Osteoblast (primary cell): ENCODE results near the gene TESK2. TPM values are rescaled to one million over a fixed set of nuclear protein-coding genes. Genes with fewer than 3 reads are reported as not detected.

Experiments used
- DNase-seq: peaks from one replicate; pipeline ENCODE4 v3.0.0; 2011; ENCODE audit warnings: low spot score, mixed read lengths; ENCODE audit not compliant: insufficient read length; ENCODE audit errors: missing footprints
- H2AFZ ChIP-seq: 2 replicates; pipeline ENCODE4 v1.6.0; 2011; ENCODE audit warnings: mild to moderate bottlenecking, low read length
- H3K27ac ChIP-seq: 2 replicates; pipeline ENCODE4 v1.5.1; 2011; ENCODE audit warnings: mild to moderate bottlenecking, low read depth, low read length, moderate library complexity
- H3K27me3 ChIP-seq: 2 replicates; pipeline ENCODE4 v1.6.0; 2012; ENCODE audit warnings: mild to moderate bottlenecking, control low read depth, inconsistent platforms, low read length, moderate library complexity; ENCODE audit not compliant: insufficient read depth
- H3K36me3 ChIP-seq: 2 replicates; pipeline ENCODE4 v1.5.1; 2011; ENCODE audit warnings: mild to moderate bottlenecking, low read length, control low read depth, moderate library complexity; ENCODE audit not compliant: insufficient read depth
- H3K4me1 ChIP-seq: 2 replicates; pipeline ENCODE4 v1.5.1; 2011; ENCODE audit warnings: mild to moderate bottlenecking, low read length, control low read depth, moderate library complexity; ENCODE audit not compliant: insufficient read depth
- H3K4me2 ChIP-seq: 2 replicates; pipeline ENCODE4 v1.6.0; 2011; ENCODE audit warnings: mild to moderate bottlenecking, low read length; ENCODE audit not compliant: insufficient read depth
- H3K4me3 ChIP-seq: fragments of 200-600 bp; sonication (generic); 3 replicates; pipeline ENCODE4 v1.5.1; 2012; ENCODE audit warnings: mild to moderate bottlenecking, low read length, inconsistent platforms; ENCODE audit not compliant: insufficient read depth
- H3K79me2 ChIP-seq: 2 replicates; pipeline ENCODE4 v1.6.0; 2012; ENCODE audit warnings: mild to moderate bottlenecking, low read length, control low read depth, inconsistent platforms; ENCODE audit not compliant: insufficient read depth
- H3K9me3 ChIP-seq: 2 replicates; pipeline ENCODE4 v1.5.1; 2011; ENCODE audit warnings: low read depth, low read length, control low read depth
- H4K20me1 ChIP-seq: 2 replicates; pipeline ENCODE4 v1.6.0; 2012; ENCODE audit warnings: mild to moderate bottlenecking, low read length, control low read depth; ENCODE audit not compliant: insufficient read depth
- total RNA-seq: library from RNA; depleted of rRNA; stranded (reverse); fragments of >200 nt; gene quantifications from 2 replicates; pipeline ENCODE4 v1.2.3, GENCODE V29; 2012
- TF ChIP-seq, protein P1 (sequence below): IDR thresholded peaks from 2 replicates; pipeline ENCODE4 v1.5.1; 2011; ENCODE audit warnings: mild to moderate bottlenecking, low read depth, low read length, moderate library complexity; ENCODE audit errors: extremely low read depth

The TESK2 gene
- total RNA-seq, 1 donor, result 5.4 TPM

DNA sequence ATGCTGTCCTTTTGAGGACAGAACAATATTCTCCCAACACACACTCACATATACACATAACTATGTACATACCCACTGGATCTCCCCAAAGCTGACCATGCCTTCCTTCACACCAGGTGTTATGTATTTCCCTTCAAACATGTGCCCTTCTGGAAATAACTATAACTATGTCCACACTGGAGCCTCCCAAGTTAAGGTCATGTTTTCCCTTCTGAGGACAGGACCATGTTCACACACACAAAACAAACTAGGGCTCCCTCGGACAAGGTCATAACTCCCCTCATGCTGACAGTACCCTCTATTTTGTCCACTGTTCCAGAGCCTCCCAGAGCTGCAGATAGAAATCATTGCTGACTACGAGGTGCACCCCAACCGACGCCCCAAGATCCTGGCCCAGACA, 16.9 kb upstream of the TESK2 start:
- H3K79me2 ChIP-seq, result no peaks in the 10 kb centered on the region
- H3K36me3 ChIP-seq, result peaks cover 38% of the 10 kb centered on the region
- H3K4me2 ChIP-seq, result no peak overlapping the region
- no peak for DNase-seq
- TF ChIP-seq, protein P1, sequence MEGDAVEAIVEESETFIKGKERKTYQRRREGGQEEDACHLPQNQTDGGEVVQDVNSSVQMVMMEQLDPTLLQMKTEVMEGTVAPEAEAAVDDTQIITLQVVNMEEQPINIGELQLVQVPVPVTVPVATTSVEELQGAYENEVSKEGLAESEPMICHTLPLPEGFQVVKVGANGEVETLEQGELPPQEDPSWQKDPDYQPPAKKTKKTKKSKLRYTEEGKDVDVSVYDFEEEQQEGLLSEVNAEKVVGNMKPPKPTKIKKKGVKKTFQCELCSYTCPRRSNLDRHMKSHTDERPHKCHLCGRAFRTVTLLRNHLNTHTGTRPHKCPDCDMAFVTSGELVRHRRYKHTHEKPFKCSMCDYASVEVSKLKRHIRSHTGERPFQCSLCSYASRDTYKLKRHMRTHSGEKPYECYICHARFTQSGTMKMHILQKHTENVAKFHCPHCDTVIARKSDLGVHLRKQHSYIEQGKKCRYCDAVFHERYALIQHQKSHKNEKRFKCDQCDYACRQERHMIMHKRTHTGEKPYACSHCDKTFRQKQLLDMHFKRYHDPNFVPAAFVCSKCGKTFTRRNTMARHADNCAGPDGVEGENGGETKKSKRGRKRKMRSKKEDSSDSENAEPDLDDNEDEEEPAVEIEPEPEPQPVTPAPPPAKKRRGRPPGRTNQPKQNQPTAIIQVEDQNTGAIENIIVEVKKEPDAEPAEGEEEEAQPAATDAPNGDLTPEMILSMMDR, result no peak
- H3K4me3 ChIP-seq, result no peak overlapping the region
- no peaks in the 10 kb centered on the region for H3K9me3 ChIP-seq
- H2AFZ ChIP-seq, result no peak overlapping the region
- peaks cover 2% of the 10 kb centered on the region for H4K20me1 ChIP-seq
- no peaks in the 10 kb centered on the region for H3K27me3 ChIP-seq
- H3K27ac ChIP-seq, result no peak overlapping the region
- H3K4me1 ChIP-seq, result no peaks in the 10 kb centered on the region

DNA sequence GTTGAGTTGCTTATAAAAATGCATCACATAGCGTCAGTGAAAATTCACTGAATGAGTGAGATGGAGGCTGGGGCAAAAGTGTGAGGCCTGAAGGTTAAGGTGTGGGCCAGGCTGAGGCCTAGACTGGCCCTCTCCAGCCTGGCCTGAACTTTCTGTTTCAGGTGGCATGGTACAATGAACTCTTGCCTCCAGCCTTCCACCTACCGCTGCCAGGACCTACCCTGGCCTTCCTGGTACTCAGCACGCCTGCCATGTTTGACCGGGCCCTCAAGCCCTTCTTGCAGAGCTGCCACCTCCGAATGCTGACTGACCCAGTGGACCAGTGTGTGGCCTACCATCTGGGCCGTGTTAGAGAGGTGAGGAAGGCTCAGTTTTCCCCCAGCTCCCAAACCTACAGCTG, 16.2 kb upstream of the TESK2 start:
- H3K36me3 ChIP-seq, result peaks cover 32% of the 10 kb centered on the region
- H4K20me1 ChIP-seq, result no peaks in the 10 kb centered on the region
- TF ChIP-seq, protein P1, result no peak
- H3K79me2 ChIP-seq, result no peaks in the 10 kb centered on the region
- no peak overlapping the region for H3K27ac ChIP-seq
- H3K9me3 ChIP-seq, result no peaks in the 10 kb centered on the region
- no peaks in the 10 kb centered on the region for H3K4me1 ChIP-seq
- H3K27me3 ChIP-seq, result no peaks in the 10 kb centered on the region
- H2AFZ ChIP-seq, result no peak overlapping the region
- no peak overlapping the region for H3K4me2 ChIP-seq
- DNase-seq, result no peak
- H3K4me3 ChIP-seq, result no peak overlapping the region

DNA sequence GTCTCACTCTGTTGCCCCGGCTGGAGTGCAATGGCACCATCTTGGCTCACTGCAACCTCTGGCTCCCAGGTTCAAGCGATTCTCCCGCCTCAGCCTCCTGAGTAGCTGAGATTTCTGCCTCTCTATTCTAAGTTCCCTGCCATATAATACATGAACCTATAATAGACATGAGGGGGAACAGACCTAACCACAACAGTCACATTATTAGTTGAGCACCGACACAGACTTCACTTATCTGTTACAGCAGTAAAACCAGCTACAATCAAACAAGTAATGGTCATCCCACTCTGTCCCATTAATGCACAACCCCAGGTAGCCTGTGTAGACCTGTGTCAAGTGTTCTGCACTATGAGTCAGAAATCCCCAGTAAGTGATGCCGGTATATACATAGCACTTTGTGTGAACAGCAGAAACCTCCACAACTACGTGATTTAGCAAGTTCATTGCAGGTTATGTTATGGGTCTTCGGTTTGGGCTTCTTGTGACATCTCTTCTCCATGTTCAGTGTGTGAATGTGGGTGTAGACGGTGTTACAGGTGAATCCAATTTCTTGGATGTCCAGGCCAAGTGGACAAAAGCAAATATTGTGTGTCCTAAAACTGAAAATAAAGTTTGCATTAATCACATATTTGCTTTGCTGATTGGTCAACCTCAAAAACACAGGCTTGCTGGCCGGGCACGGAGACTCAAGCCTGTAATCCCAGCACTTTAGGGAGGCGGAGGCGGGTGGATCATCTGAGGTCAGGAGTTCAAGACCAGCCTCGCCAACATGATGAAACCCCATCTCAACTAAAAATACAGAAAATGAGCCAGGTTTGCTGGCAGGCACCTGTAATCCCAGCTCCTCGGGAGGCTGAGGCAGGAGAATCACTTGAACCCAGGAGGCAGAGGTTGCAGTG, 12.7 kb upstream of the TESK2 start:
- no peak overlapping the region for H3K4me2 ChIP-seq
- H3K4me1 ChIP-seq, result peaks cover 7% of the 10 kb centered on the region
- H3K79me2 ChIP-seq, result no peaks in the 10 kb centered on the region
- no peak overlapping the region for H2AFZ ChIP-seq
- TF ChIP-seq, protein P1, result no peak
- no peaks in the 10 kb centered on the region for H4K20me1 ChIP-seq
- no peak overlapping the region for H3K27ac ChIP-seq
- no peaks in the 10 kb centered on the region for H3K27me3 ChIP-seq
- DNase-seq, result no peak
- H3K36me3 ChIP-seq, result peaks cover 2% of the 10 kb centered on the region
- no peak overlapping the region for H3K4me3 ChIP-seq
- H3K9me3 ChIP-seq, result no peaks in the 10 kb centered on the region

DNA sequence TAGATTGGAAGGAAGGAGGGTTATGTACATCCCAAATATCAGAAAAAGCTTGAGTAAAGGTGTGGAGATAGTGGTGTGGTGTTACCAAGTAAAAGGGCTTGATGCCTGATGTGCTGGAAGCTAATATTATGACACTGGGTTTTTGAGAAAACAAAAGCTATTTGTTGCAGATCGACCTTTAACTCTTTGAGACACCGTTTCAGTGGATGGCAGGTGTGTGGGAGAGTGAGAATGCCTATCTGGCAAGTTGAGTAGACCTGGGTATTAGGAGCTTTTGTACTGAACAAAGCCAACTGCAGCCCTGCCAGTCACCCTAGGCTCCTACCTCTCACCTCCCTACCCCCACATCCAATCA, 10.5 kb upstream of the TESK2 start:
- TF ChIP-seq, protein P1, result no peak
- H3K36me3 ChIP-seq, result no peaks in the 10 kb centered on the region
- no peak overlapping the region for H3K27ac ChIP-seq
- H2AFZ ChIP-seq, result no peak overlapping the region
- H3K4me3 ChIP-seq, result no peak overlapping the region
- peaks cover 7% of the 10 kb centered on the region for H3K4me1 ChIP-seq
- H3K9me3 ChIP-seq, result no peaks in the 10 kb centered on the region
- H3K27me3 ChIP-seq, result no peaks in the 10 kb centered on the region
- DNase-seq, result no peak
- H3K79me2 ChIP-seq, result no peaks in the 10 kb centered on the region
- H4K20me1 ChIP-seq, result no peaks in the 10 kb centered on the region
- no peak overlapping the region for H3K4me2 ChIP-seq
